HCT116 (cell line): ENCODE data around the gene MAPKAP1. TPM values are rescaled to one million over a fixed set of nuclear protein-coding genes. Genes with fewer than 3 reads are reported as not detected.

Experiments used
- ATAC-seq: fragments of 200-7000 bp; cut with Tn5 transposase; 2 replicates; pipeline ENCODE4 v1.9.1; 2020; ENCODE audit warnings: mild to moderate bottlenecking, moderate library complexity
- BruUV-seq: library from RNA; stranded (reverse); fragments of 400-500 nt; replicated peaks from 2 replicates; lab custom pipeline; 2021; lab: Mats Ljungman, UMichigan
- CTCF ChIA-PET: fragments of 300-600 bp; sonication (Branson Sonifier 250); formaldehyde crosslinking; loops from one replicate; lab custom pipeline; 2021; ENCODE audit warnings: antibody characterized with exemption; lab: Charles Lee
- POLR2A ChIA-PET: fragments of 300-600, 350-600 bp; sonication (Branson Sonifier 250); formaldehyde crosslinking; loops from one replicate; lab custom pipeline; 2021; ENCODE audit warnings: antibody characterized with exemption; lab: Charles Lee
- RAD21 ChIA-PET, 2 experiments: fragments of 300-600 bp; sonication (Branson Sonifier 250); formaldehyde crosslinking; loops; one replicate each; lab custom pipeline; 2023; ENCODE audit warnings: low total read pairs in 2 of 2; ENCODE audit not compliant: uncharacterized antibody in 2 of 2, unreplicated experiment in 2 of 2, low non-redundant PET in 1 of 2; lab: Charles Lee
- DNase-seq: peaks from one replicate; pipeline ENCODE4 v3.0.0-alpha.2; 2010; ENCODE audit warnings: low read depth, low spot score
- H2AFZ ChIP-seq: fragments of 200-600 bp; shearing (Covaris generic), sonication (generic); 2 replicates; pipeline ENCODE4 v1.6.1; 2017; ENCODE audit warnings: low read depth, mixed run types, mixed read lengths, antibody characterized with exemption, low read length; ENCODE audit not compliant: poor library complexity, severe bottlenecking
- H3K27ac ChIP-seq: 2 replicates; pipeline ENCODE4 v1.5.1; 2012; ENCODE audit warnings: low read depth, low read length
- H3K27me3 ChIP-seq: fragments of 200-600 bp; sonication (generic); 2 replicates; pipeline ENCODE4 v1.6.1; 2016; ENCODE audit warnings: mixed run types, low read length, mixed read lengths; ENCODE audit not compliant: insufficient read depth
- H3K36me3 ChIP-seq, 2 experiments: fragments of 200-500 bp in 1 of 2; fragments of 200-600 bp in 1 of 2; sonication (Bioruptor generic) in 1 of 2; sonication (generic) in 1 of 2; 2 replicates each; pipeline versions ENCODE4 v1.5.1 to v1.6.1; 2014 to 2016; ENCODE audit warnings: low read length in 2 of 2, inconsistent platforms in 1 of 2, mixed read lengths in 1 of 2, mixed run types in 1 of 2; ENCODE audit not compliant: insufficient read depth in 2 of 2, control insufficient read depth in 1 of 2
- H3K4me1 ChIP-seq, 2 experiments: fragments of 200-600 bp in 1 of 2; sonication (generic) in 1 of 2; 2 replicates each; pipeline versions ENCODE4 v1.5.1 to v1.6.1; 2012 to 2017; ENCODE audit warnings: low read length in 2 of 2, inconsistent platforms in 1 of 2, mild to moderate bottlenecking in 1 of 2, mixed read lengths in 1 of 2, mixed run types in 1 of 2, moderate library complexity in 1 of 2; ENCODE audit not compliant: insufficient read depth in 2 of 2, control insufficient read depth in 1 of 2
- H3K4me2 ChIP-seq: fragments of 200-600 bp; sonication (generic); 2 replicates; pipeline ENCODE4 v1.6.1; 2017; ENCODE audit warnings: mixed run types, low read length, mixed read lengths
- H3K4me3 ChIP-seq, 2 experiments: fragments of 200-600 bp in 1 of 2; sonication (generic) in 1 of 2; replicated peaks in 1 of 2; 2 replicates each; pipeline ENCODE4 v1.5.1; 2011 to 2016; ENCODE audit warnings: low read length in 2 of 2, control low read depth in 1 of 2, low read depth in 1 of 2, mild to moderate bottlenecking in 1 of 2, mixed read lengths in 1 of 2, mixed run types in 1 of 2
- H3K79me2 ChIP-seq: fragments of 200-600 bp; sonication (generic); 2 replicates; pipeline ENCODE4 v1.6.1; 2017; ENCODE audit warnings: mild to moderate bottlenecking, mixed run types, low read length, moderate library complexity, mixed read lengths; ENCODE audit not compliant: insufficient read depth
- H3K9ac ChIP-seq: fragments of 200-600 bp; sonication (generic); 2 replicates; pipeline ENCODE4 v1.6.1; 2016; ENCODE audit warnings: low read length, mixed read lengths
- H3K9me2 ChIP-seq: fragments of 200-600 bp; sonication (generic), shearing (Covaris generic); 2 replicates; pipeline ENCODE4 v1.6.1; 2017; ENCODE audit warnings: mixed run types, mild to moderate bottlenecking, moderate library complexity; ENCODE audit not compliant: insufficient read depth
- H3K9me3 ChIP-seq, 2 experiments: fragments of 200-500 bp in 1 of 2; fragments of 200-600 bp in 1 of 2; sonication (Bioruptor generic) in 1 of 2; sonication (generic) in 1 of 2; 2 replicates each; pipeline ENCODE4 v1.6.1; 2014 to 2017; ENCODE audit warnings: low read length in 2 of 2, mixed read lengths in 2 of 2, inconsistent platforms in 1 of 2, low read depth in 1 of 2, mild to moderate bottlenecking in 1 of 2, mixed run types in 1 of 2, moderate library complexity in 1 of 2; ENCODE audit not compliant: control insufficient read depth in 1 of 2, insufficient read depth in 1 of 2
- H4K20me1 ChIP-seq: fragments of 200-600 bp; sonication (generic), shearing (Covaris generic); 2 replicates; pipeline ENCODE4 v1.6.1; 2017; ENCODE audit warnings: mixed run types, mild to moderate bottlenecking, moderate library complexity; ENCODE audit not compliant: insufficient read depth
- EGR1 ChIP-seq: IDR thresholded peaks from 2 replicates; pipeline ENCODE4 v1.6.1; 2012; ENCODE audit warnings: low read depth
- FOSL1 ChIP-seq: IDR thresholded peaks from 2 replicates; pipeline ENCODE4 v1.6.1; 2012; ENCODE audit warnings: low read depth
- POLR2AphosphoS5 ChIP-seq: IDR thresholded peaks from 2 replicates; pipeline ENCODE4 v1.6.1; 2011; ENCODE audit warnings: mild to moderate bottlenecking, low read depth, low read length, moderate library complexity
- RAD21 ChIP-seq: IDR thresholded peaks from 2 replicates; pipeline ENCODE4 v1.6.1; 2012; ENCODE audit warnings: low read depth, mild to moderate bottlenecking
- SIN3A ChIP-seq: IDR thresholded peaks from 2 replicates; pipeline ENCODE4 v1.6.1; 2012; ENCODE audit warnings: low read depth
- SP1 ChIP-seq: IDR thresholded peaks from 2 replicates; pipeline ENCODE4 v1.6.1; 2012; ENCODE audit warnings: low read depth
- SRF ChIP-seq: IDR thresholded peaks from 2 replicates; pipeline ENCODE4 v1.6.1; 2012; ENCODE audit warnings: low read depth
- YY1 ChIP-seq: IDR thresholded peaks from 2 replicates; pipeline ENCODE4 v1.6.1; 2011; ENCODE audit warnings: low read length, low read depth, moderate library complexity, mild to moderate bottlenecking; ENCODE audit not compliant: insufficient replicate concordance; ENCODE audit errors: extremely low read depth
- ZFX ChIP-seq: fragments of 450-650 bp; IDR thresholded peaks from 2 replicates; pipeline ENCODE4 v1.6.1; 2017
- ZNF274 ChIP-seq: fragments of 200-500 bp; sonication (Bioruptor generic); IDR thresholded peaks from 2 replicates; pipeline ENCODE4 v1.6.1; 2014; ENCODE audit warnings: mild to moderate bottlenecking, low read depth, low read length, inconsistent platforms
- intact Hi-C: fragments of 100-400 bp; cut with micrococcal nuclease; formaldehyde crosslinking; loops from 2 replicates; pipeline ENCODE4 v1.10.0; 2022
- total RNA-seq: library from RNA; stranded (reverse); gene quantifications from one replicate; pipeline ENCODE4 v1.2.1, GENCODE V29; 2021; ENCODE audit not compliant: unreplicated experiment
- TF ChIP-seq, protein P1 (sequence below): IDR thresholded peaks from 2 replicates; pipeline ENCODE4 v1.6.1; 2011; ENCODE audit warnings: mild to moderate bottlenecking, low read length, moderate library complexity; ENCODE audit not compliant: insufficient replicate concordance; ENCODE audit errors: extremely low read depth
- TF ChIP-seq, protein P2 (sequence below): IDR thresholded peaks from 2 replicates; pipeline ENCODE4 v1.6.1; 2012; ENCODE audit warnings: low read depth
- TF ChIP-seq, protein P3 (sequence below), 3 experiments: fragments of 200-600 bp in 1 of 3; sonication (generic) in 1 of 3; IDR thresholded peaks in 2 of 3; conservative IDR thresholded peaks in 1 of 3; 2 replicates each; pipeline ENCODE4 v1.5.1; 2012 to 2017; ENCODE audit warnings: low read depth in 2 of 3, low read length in 2 of 3, antibody characterized with exemption in 1 of 3, borderline replicate concordance in 1 of 3, control low read depth in 1 of 3, mild to moderate bottlenecking in 1 of 3, mixed read lengths in 1 of 3, mixed run types in 1 of 3, moderate library complexity in 1 of 3; ENCODE audit not compliant: insufficient read depth in 1 of 3

Gene MAPKAP1
- total RNA-seq, 1 experiment from 2014 or later, result 72.5 TPM

DNA sequence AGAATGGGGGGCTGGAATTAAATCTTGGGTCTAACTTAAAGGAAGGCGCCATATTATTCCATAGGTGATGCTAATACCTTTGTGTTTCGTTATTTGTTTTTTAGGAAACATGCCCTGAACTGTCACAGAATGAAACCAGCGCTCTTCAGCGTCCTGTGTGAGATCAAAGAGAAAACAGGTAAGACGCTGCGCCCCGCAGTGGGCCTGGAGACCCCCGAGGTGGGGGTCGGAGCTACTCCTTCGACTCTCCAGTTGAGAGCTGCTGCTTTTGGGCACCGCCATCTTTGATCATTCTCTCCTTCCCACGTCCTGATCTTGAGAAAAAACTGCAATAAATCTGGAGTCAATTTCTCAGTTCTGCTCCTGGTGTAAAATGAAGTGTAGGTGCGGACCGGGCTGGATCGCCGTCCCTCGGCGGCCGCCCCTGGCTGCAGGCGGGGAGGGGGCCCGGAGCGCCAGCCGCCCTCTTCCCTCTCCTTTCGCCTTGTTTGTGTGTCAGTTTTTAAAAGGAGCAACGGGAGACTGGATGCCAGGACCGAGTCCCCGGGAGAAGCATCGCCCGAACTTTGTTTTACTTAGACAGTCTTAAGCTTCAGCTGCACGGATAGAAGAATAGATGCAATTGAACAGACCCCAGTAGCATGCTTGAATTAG lies 41.6 kb upstream of the MAPKAP1 start (continued):
- TF ChIP-seq, protein P1, sequence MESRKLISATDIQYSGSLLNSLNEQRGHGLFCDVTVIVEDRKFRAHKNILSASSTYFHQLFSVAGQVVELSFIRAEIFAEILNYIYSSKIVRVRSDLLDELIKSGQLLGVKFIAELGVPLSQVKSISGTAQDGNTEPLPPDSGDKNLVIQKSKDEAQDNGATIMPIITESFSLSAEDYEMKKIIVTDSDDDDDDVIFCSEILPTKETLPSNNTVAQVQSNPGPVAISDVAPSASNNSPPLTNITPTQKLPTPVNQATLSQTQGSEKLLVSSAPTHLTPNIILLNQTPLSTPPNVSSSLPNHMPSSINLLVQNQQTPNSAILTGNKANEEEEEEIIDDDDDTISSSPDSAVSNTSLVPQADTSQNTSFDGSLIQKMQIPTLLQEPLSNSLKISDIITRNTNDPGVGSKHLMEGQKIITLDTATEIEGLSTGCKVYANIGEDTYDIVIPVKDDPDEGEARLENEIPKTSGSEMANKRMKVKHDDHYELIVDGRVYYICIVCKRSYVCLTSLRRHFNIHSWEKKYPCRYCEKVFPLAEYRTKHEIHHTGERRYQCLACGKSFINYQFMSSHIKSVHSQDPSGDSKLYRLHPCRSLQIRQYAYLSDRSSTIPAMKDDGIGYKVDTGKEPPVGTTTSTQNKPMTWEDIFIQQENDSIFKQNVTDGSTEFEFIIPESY, result no peak
- TF ChIP-seq SP1, result no peak
- no peak for TF ChIP-seq SIN3A
- no peak for TF ChIP-seq ZFX
- TF ChIP-seq FOSL1, result no peak
- TF ChIP-seq SRF, result no peak
- no peak for TF ChIP-seq RAD21

DNA sequence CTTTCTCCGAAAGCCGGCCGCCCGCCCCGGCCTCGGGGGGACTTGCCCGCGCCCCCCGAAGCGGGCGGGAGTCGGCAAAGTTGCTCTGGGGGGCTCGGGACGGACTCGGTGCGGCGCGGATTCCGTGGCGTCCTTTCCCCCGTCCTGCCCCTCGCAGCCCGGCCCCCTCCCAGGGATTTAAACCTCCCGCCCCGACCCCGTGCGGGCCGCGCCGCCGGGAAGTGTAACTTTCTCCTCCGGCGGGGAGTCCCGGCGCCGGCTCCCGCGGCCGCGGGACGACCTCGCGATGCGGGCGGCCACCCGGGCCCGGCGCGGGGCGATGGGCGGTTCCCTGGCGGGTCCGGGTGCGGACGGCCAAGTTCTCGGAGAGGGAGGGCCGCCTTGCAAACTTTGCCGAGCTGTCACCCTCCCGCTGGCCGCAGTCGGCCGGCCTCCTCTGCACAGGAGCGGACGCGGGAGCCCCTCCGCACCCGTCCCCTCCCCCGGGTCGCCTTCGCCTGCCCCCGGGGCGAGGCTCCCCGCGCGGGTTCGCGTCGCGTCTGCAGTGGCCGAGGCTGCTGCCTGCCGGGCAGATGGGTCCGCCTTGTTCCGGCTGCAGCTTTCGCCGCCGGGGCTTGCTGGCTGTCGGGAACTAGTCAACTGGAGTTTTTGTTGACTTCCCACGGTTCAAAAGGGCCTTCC lies 40.9 kb upstream of the MAPKAP1 start:
- ATAC-seq (no peak), DNase-seq (no peak)
- intact Hi-C loops, result loop anchor here (5.0 to 10.0 kb wide), 2 partner anchors 341 to 477 kb away; no protein-coding TSS in a partner anchor
- POLR2A ChIA-PET, result no interaction called here
- Histone ChIP-seq H2AFZ (no peak overlapping the region), H3K36me3 (no peaks in the 10 kb centered on the region), H3K4me1 (peaks cover 10 to 30% of the 10 kb centered on the region in 2 experiments), H3K79me2 (no peaks in the 10 kb centered on the region), H4K20me1 (no peaks in the 10 kb centered on the region), H3K27me3 (no peaks in the 10 kb centered on the region), H3K4me3 (peak overlapping the region; percentile 56 to 77), H3K4me2 (peak overlapping the region; percentile 97), H3K9me2 (no peaks in the 10 kb centered on the region), H3K27ac (peak overlapping the region; percentile 50; the same call in 1 of the 2 replicates), H3K9me3 (no peaks in the 10 kb centered on the region), H3K9ac (peak overlapping the region; percentile 62)
- BruUV-seq, result no TSS peak
- RAD21 ChIA-PET, result no interaction called here
- CTCF ChIA-PET, result no interaction called here
- TF ChIP-seq, protein P2, sequence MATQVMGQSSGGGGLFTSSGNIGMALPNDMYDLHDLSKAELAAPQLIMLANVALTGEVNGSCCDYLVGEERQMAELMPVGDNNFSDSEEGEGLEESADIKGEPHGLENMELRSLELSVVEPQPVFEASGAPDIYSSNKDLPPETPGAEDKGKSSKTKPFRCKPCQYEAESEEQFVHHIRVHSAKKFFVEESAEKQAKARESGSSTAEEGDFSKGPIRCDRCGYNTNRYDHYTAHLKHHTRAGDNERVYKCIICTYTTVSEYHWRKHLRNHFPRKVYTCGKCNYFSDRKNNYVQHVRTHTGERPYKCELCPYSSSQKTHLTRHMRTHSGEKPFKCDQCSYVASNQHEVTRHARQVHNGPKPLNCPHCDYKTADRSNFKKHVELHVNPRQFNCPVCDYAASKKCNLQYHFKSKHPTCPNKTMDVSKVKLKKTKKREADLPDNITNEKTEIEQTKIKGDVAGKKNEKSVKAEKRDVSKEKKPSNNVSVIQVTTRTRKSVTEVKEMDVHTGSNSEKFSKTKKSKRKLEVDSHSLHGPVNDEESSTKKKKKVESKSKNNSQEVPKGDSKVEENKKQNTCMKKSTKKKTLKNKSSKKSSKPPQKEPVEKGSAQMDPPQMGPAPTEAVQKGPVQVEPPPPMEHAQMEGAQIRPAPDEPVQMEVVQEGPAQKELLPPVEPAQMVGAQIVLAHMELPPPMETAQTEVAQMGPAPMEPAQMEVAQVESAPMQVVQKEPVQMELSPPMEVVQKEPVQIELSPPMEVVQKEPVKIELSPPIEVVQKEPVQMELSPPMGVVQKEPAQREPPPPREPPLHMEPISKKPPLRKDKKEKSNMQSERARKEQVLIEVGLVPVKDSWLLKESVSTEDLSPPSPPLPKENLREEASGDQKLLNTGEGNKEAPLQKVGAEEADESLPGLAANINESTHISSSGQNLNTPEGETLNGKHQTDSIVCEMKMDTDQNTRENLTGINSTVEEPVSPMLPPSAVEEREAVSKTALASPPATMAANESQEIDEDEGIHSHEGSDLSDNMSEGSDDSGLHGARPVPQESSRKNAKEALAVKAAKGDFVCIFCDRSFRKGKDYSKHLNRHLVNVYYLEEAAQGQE, result no peak
- no peak for TF ChIP-seq EGR1
- no peak for TF ChIP-seq YY1
- TF ChIP-seq POLR2AphosphoS5, result no peak
- TF ChIP-seq, protein P3, sequence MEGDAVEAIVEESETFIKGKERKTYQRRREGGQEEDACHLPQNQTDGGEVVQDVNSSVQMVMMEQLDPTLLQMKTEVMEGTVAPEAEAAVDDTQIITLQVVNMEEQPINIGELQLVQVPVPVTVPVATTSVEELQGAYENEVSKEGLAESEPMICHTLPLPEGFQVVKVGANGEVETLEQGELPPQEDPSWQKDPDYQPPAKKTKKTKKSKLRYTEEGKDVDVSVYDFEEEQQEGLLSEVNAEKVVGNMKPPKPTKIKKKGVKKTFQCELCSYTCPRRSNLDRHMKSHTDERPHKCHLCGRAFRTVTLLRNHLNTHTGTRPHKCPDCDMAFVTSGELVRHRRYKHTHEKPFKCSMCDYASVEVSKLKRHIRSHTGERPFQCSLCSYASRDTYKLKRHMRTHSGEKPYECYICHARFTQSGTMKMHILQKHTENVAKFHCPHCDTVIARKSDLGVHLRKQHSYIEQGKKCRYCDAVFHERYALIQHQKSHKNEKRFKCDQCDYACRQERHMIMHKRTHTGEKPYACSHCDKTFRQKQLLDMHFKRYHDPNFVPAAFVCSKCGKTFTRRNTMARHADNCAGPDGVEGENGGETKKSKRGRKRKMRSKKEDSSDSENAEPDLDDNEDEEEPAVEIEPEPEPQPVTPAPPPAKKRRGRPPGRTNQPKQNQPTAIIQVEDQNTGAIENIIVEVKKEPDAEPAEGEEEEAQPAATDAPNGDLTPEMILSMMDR (IDR thresholded peaks at IDR 0.05 in 2 of 3, conservative IDR thresholded peaks at IDR 0.05 in 1 of 3; ENCODE audit: borderline replicate concordance in 1 of 3, insufficient read depth in 1 of 3, low read depth in 2 of 3, low read length in 2 of 3), result no peak
- TF ChIP-seq SP1, result no peak
- TF ChIP-seq, protein P1, result no peak
- TF ChIP-seq ZNF274, result no peak
